ENCODE data around the gene FLT4. TPM values are rescaled to one million over a fixed set of nuclear protein-coding genes. Genes with fewer than 3 reads are reported as not detected.

FLT4 gene
- polyA plus RNA-seq, 1 donor from 2014 or later, result 0.04 TPM

- no peak overlapping the region for H3K27ac ChIP-seq (ENCODE audit: low read length)
- H3K4me2 ChIP-seq (ENCODE audit: low read length), result no peak overlapping the region
- H2AFZ ChIP-seq (ENCODE audit: low read depth, low read length), result no peak overlapping the region
- H3K9me2 ChIP-seq (ENCODE audit: insufficient read depth, low read length), result no peaks in the 10 kb centered on the region
- no peaks in the 10 kb centered on the region for H3F3A ChIP-seq (ENCODE audit: insufficient read depth, low read length, poor library complexity, severe bottlenecking)
- H3K36me3 ChIP-seq (ENCODE audit: insufficient read depth, low read length), result no peaks in the 10 kb centered on the region
- H3K9me3 ChIP-seq (ENCODE audit: low read length), result no peaks in the 10 kb centered on the region
- H3K9ac ChIP-seq (ENCODE audit: low read length), result no peak overlapping the region
- no peak for TF ChIP-seq CTCF (IDR thresholded peaks at IDR 0.05; ENCODE audit: poor library complexity, severe bottlenecking)
- no peak for TF ChIP-seq RAD21 (conservative IDR thresholded peaks at IDR 0.05)
- TF ChIP-seq TAF1 (IDR thresholded peaks at IDR 0.05; ENCODE audit: low read depth), result no peak
- TF ChIP-seq REST (IDR thresholded peaks at IDR 0.05; ENCODE audit: borderline replicate concordance), result no peak
- TF ChIP-seq EZH2 (IDR thresholded peaks at IDR 0.05; ENCODE audit: borderline replicate concordance, insufficient read depth, low read length, poor library complexity, severe bottlenecking), result no peak
- no peak for TF ChIP-seq EP300 (conservative IDR thresholded peaks at IDR 0.05; ENCODE audit: poor library complexity, severe bottlenecking)
- TF ChIP-seq SMC3 (conservative IDR thresholded peaks at IDR 0.05; ENCODE audit: poor library complexity), result no peak
- TF ChIP-seq POLR2AphosphoS5 (IDR thresholded peaks at IDR 0.05), result no peak
- TF ChIP-seq MXI1 (conservative IDR thresholded peaks at IDR 0.05; ENCODE audit: poor library complexity, severe bottlenecking), result no peak
- no peaks in the 10 kb centered on the region for H3K27me3 ChIP-seq (ENCODE audit: insufficient read depth, low read depth, low read length)
- H4K20me1 ChIP-seq (ENCODE audit: insufficient read depth), result no peaks in the 10 kb centered on the region
- H3K4me3 ChIP-seq (ENCODE audit: low read length), result no peak overlapping the region
- H3K79me2 ChIP-seq (replicated peaks; ENCODE audit: insufficient read depth, low read length), result no peaks in the 10 kb centered on the region
Measured at GRCh38 chr5:180640861-180641565, 8.4 kb downstream of the FLT4 start.

GRCh38 chr5:180640611-180640860 is 8.9 kb downstream of the FLT4 start:
- Histone ChIP-seq H3K79me2 (replicated peaks; ENCODE audit: insufficient read depth, low read length) (no peaks in the 10 kb centered on the region), H3F3A (ENCODE audit: insufficient read depth, low read length, poor library complexity, severe bottlenecking) (no peaks in the 10 kb centered on the region), H3K4me3 (ENCODE audit: low read length) (no peak overlapping the region), H3K36me3 (ENCODE audit: insufficient read depth, low read length) (no peaks in the 10 kb centered on the region), H3K9me3 (ENCODE audit: low read length) (no peaks in the 10 kb centered on the region), H2AFZ (ENCODE audit: low read depth, low read length) (no peak overlapping the region), H3K9me2 (ENCODE audit: insufficient read depth, low read length) (no peaks in the 10 kb centered on the region), H3K27me3 (ENCODE audit: insufficient read depth, low read depth, low read length) (no peaks in the 10 kb centered on the region), H3K9ac (ENCODE audit: low read length) (no peak overlapping the region), H3K27ac (ENCODE audit: low read length) (no peak overlapping the region), H4K20me1 (ENCODE audit: insufficient read depth) (no peaks in the 10 kb centered on the region), H3K4me2 (ENCODE audit: low read length) (no peak overlapping the region)
- TF ChIP-seq RAD21 (conservative IDR thresholded peaks at IDR 0.05) (no peak), MXI1 (conservative IDR thresholded peaks at IDR 0.05; ENCODE audit: poor library complexity, severe bottlenecking) (no peak), REST (IDR thresholded peaks at IDR 0.05; ENCODE audit: borderline replicate concordance) (no peak), EP300 (conservative IDR thresholded peaks at IDR 0.05; ENCODE audit: poor library complexity, severe bottlenecking) (no peak), CTCF (IDR thresholded peaks at IDR 0.05; ENCODE audit: poor library complexity, severe bottlenecking) (no peak), POLR2AphosphoS5 (IDR thresholded peaks at IDR 0.05) (no peak)
